ENCODE results near the gene RTN4R. TPM values are rescaled to one million over a fixed set of nuclear protein-coding genes. Genes with fewer than 3 reads are reported as not detected.

Gene RTN4R
- total RNA-seq, 2 donors from 2014 or later: 0.66 to 1.8 TPM

DNA sequence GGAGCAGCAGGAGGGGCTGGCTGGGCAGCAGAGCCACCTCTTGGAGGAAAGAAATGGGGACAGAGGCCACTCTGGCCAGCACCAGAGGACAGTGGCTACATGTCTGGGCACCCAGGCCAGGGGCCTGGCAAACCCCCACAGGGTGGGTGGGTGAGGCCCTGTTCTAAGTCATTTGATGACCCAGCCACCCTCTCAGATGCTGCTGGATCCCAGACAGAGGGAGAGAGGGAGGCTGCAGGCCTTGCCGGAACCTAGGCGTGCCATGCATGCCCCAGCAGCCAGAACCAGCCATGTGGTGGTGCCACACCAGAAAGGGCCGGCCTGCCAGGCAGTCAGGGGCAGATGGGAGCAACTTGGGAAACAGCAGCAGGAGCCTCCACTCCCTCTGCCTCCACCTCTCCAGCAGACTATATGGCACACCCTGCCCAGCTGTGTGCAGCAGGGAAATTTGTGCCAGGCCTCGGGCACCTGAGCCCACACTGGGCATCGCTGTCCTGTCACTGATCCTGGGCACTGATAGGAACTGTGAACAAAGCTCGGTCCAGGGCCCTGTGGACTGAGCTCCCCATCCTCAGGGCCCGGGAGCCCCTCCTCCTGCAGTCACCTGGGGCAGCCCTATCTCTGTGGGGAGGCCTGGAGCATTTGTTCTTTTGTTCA lies 45.2 kb downstream of the RTN4R start:
- intact Hi-C loops (cut with DNase I): no loop called here
- TF ChIP-seq, protein P1, sequence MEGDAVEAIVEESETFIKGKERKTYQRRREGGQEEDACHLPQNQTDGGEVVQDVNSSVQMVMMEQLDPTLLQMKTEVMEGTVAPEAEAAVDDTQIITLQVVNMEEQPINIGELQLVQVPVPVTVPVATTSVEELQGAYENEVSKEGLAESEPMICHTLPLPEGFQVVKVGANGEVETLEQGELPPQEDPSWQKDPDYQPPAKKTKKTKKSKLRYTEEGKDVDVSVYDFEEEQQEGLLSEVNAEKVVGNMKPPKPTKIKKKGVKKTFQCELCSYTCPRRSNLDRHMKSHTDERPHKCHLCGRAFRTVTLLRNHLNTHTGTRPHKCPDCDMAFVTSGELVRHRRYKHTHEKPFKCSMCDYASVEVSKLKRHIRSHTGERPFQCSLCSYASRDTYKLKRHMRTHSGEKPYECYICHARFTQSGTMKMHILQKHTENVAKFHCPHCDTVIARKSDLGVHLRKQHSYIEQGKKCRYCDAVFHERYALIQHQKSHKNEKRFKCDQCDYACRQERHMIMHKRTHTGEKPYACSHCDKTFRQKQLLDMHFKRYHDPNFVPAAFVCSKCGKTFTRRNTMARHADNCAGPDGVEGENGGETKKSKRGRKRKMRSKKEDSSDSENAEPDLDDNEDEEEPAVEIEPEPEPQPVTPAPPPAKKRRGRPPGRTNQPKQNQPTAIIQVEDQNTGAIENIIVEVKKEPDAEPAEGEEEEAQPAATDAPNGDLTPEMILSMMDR (IDR thresholded peaks at IDR 0.05): no peak
- no peak for TF ChIP-seq POLR2A (IDR thresholded peaks at IDR 0.05)
- no peak overlapping the region for H3K4me3 ChIP-seq
- H3K27ac ChIP-seq: peak overlapping the region in 2 of 4 donors; percentile 10 to 41
- no peaks in the 10 kb centered on the region for H3K9me3 ChIP-seq
- 83 to 100% methylated on average over 4 to 7 of the region's 7 CpGs for WGBS, 2 donors
- H3K4me1 ChIP-seq: peaks cover 30% of the 10 kb centered on the region
- H3K27me3 ChIP-seq: no peaks in the 10 kb centered on the region
- H3K36me3 ChIP-seq (replicated peaks in 1 of 2; ENCODE audit: insufficient read depth in 1 of 2, low read depth in 2 of 2): no peaks in the 10 kb centered on the region
- DNase-seq (no peak), ATAC-seq (no peak)

DNA sequence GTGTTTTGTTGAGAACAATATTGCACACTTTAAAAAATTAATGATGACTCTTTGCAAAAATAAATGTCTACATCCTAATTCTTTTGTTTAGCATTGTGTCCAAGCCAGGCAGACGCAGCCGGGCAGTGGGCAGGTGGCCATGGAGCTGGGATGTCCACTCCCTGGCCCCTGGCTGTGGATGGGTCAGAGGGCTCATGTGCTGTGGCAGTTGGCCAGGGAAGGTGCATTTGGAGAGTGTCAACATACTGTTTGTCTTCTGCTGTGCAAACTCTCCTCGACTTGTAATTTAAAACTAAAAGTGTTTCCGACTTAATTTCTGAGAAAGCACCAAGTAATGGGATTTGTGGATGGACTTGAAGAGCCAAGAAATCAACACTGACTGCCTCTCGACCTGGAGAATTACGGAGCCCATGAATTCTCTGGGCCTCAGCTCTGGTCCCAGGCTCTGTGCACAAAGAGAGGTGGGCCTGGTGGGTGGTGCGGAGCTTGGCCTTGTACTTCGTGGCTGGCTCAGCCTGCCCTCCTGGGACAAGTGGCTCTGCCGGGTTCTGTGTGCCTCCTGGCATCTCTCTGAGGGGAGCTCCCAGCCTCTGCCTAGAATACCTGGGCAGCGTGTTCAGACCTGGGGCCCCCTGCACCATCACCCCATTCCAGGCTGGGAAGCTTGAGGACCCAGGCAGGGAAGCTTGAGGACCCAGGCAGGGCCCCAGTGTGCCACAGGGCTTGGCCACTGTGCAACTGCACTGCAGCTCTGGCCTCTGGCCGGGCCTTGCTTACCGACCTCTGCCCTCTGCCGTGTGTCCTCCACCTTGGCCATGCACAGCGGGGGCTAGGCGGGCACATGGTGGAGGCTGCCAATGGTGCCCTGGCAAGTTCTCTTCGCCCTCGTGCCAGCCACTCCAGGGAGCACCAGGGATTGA lies 46.4 kb downstream of the RTN4R start:
- no peaks in the 10 kb centered on the region for H3K9me3 ChIP-seq
- ATAC-seq: peak; percentile 73
- 30 to 63% methylated on average over 14 to 17 of the region's 17 CpGs for WGBS, 2 donors
- DNase-seq: peak; percentile 36 to 83 (median 70)
- peak overlapping the region in 2 of 4 donors; percentile 39 to 41 for H3K27ac ChIP-seq
- TF ChIP-seq POLR2A (IDR thresholded peaks at IDR 0.05): no peak
- TF ChIP-seq, protein P1 (IDR thresholded peaks at IDR 0.05): no peak
- H3K36me3 ChIP-seq (replicated peaks in 1 of 2; ENCODE audit: insufficient read depth in 1 of 2, low read depth in 2 of 2): no peaks in the 10 kb centered on the region
- no peak overlapping the region for H3K4me3 ChIP-seq
- no peaks in the 10 kb centered on the region for H3K27me3 ChIP-seq
- peaks cover 17% of the 10 kb centered on the region for H3K4me1 ChIP-seq
- intact Hi-C loops (cut with DNase I): no loop called here

DNA sequence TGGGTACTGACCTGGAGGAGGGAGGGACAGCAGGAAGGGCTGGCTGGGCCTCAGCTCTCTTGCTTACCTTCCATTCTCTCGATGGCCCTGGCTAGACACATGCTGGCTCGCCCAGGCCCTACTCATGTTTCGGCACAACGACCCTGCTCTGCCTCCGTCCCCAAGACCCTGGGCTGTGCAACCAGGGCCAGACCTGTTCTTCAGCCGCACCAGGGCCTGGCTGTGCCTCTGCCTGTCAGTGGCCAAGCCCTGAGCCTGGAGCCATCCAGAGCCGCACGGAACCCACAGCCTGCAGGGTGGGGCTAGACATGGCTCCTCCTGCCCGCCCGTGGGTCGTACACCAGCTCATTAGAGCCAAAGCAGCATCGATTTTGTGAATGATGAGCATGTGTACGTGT lies 47.5 kb downstream of the RTN4R start:
- 87 to 92% methylated on average over 12 to 13 of the region's 13 CpGs for WGBS, 2 donors
- intact Hi-C loops (cut with DNase I): no loop called here
- H3K4me3 ChIP-seq: no peak overlapping the region
- H3K27ac ChIP-seq: no peak overlapping the region
- H3K36me3 ChIP-seq (replicated peaks in 1 of 2; ENCODE audit: insufficient read depth in 1 of 2, low read depth in 2 of 2): no peaks in the 10 kb centered on the region
- no peak for TF ChIP-seq POLR2A (IDR thresholded peaks at IDR 0.05)
- TF ChIP-seq, protein P1 (IDR thresholded peaks at IDR 0.05): no peak
- H3K9me3 ChIP-seq: no peaks in the 10 kb centered on the region
- DNase-seq: no peak
- H3K27me3 ChIP-seq: no peaks in the 10 kb centered on the region
- H3K4me1 ChIP-seq: peaks cover 17% of the 10 kb centered on the region
- ATAC-seq: no peak

DNA sequence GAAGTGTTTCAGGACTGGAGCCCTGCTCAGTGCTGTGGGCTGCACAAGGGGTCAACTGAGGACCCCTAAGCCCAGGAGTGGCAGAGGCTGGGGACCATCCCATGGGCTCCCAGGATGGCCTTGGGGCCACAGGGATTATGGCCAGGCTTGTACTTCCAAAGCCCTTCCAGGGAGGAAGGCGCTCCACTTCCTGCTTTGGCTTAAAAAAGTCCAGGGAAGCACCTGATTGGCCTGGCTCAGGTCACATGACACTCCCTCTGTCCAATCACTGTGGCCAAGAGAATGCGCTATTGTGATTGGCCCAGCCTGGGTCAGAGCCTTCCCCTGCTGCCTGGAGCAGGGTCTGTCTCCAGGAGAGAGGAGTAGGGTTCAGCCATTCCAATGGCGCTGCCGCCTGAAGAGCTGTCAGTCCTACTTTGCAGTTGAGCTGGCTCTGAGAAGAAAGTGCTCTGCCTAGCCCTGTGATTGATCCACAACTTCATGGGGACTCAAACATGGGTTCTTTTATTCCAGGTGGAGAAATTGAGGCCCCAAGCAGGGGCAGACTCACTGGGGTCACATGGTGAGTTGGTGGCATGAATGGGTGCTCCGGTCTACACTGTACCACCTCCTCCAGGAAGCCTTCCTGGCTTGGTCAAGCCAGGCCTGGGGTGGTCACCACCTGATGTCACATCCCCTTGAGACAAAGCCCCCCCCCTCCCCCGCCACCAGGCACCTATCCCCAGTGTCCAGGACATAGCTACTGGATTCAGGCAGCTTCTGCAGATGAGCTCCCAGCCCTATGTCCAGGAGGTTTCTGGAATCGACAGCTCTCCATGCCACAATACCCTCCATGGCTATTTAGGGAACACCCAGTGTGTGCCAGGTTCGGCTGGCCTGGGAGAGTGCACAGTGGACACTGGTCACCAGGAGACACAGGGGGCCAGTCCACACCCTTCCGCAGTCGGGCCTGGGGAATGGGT lies 48.2 kb downstream of the RTN4R start:
- no peak overlapping the region for H3K4me3 ChIP-seq
- H3K27ac ChIP-seq: no peak overlapping the region
- ATAC-seq (no peak), DNase-seq (no peak)
- no peak for TF ChIP-seq POLR2A (IDR thresholded peaks at IDR 0.05)
- TF ChIP-seq, protein P1 (IDR thresholded peaks at IDR 0.05): no peak
- no peaks in the 10 kb centered on the region for H3K9me3 ChIP-seq
- H3K27me3 ChIP-seq: no peaks in the 10 kb centered on the region
- WGBS, 2 donors: 58 to 93% methylated on average over 2 to 10 of the region's 10 CpGs
- no peaks in the 10 kb centered on the region for H3K36me3 ChIP-seq (replicated peaks in 1 of 2; ENCODE audit: insufficient read depth in 1 of 2, low read depth in 2 of 2)
- H3K4me1 ChIP-seq: peaks cover 17% of the 10 kb centered on the region
- intact Hi-C loops (cut with DNase I): no loop called here
